Body of pancreas (tissue), 4 donors: ENCODE measurements around the gene AMBRA1.

ENCODE experiments used
- POLR2A ChIP-seq, 3 donors: fragments of 450-650 bp; IDR thresholded peaks; one replicate each; pipeline ENCODE4 v1.6.1; 2016; ENCODE audit warnings: antibody characterized with exemption in 3 of 3, mild to moderate bottlenecking in 2 of 3
- TF ChIP-seq, protein P1 (sequence below), 7 experiments: fragments of 450-650 bp in 4 of 7; fragments of 200-600 bp in 3 of 7; sonication (generic) in 3 of 7; IDR thresholded peaks; one replicate each; pipeline ENCODE4 v1.5.1; 2016 to 2019; ENCODE audit warnings: antibody characterized with exemption in 7 of 7

DNA sequence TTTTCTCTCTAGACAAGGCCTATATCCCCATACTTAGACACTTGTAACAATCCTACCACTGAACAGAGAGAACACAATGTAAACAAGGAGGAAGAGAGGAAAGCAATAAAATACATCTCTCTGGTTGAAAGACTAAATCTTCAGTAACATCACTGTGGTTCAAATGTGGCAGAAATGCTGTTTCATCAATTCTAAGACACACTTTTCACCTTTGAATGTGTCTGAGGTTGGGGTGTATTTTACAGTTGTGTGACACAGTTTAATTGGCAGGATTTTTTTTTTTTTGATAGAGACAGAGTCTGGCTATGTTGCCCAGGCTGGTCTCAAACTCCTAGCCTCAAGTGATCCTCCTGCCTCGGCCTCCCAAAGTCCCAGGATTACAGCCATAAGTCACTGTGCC lies 79.5 kb downstream of the AMBRA1 start:
- TF ChIP-seq POLR2A (IDR thresholded peaks at IDR 0.05): no peak
- TF ChIP-seq, protein P1, sequence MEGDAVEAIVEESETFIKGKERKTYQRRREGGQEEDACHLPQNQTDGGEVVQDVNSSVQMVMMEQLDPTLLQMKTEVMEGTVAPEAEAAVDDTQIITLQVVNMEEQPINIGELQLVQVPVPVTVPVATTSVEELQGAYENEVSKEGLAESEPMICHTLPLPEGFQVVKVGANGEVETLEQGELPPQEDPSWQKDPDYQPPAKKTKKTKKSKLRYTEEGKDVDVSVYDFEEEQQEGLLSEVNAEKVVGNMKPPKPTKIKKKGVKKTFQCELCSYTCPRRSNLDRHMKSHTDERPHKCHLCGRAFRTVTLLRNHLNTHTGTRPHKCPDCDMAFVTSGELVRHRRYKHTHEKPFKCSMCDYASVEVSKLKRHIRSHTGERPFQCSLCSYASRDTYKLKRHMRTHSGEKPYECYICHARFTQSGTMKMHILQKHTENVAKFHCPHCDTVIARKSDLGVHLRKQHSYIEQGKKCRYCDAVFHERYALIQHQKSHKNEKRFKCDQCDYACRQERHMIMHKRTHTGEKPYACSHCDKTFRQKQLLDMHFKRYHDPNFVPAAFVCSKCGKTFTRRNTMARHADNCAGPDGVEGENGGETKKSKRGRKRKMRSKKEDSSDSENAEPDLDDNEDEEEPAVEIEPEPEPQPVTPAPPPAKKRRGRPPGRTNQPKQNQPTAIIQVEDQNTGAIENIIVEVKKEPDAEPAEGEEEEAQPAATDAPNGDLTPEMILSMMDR (IDR thresholded peaks at IDR 0.05): no peak
